NOMO-1 (cell line): ENCODE measurements around the gene FGF22.
"Not testable (repeated sequence)": the region's sequence is repeated elsewhere in the genome, so short reads cannot be mapped to it uniquely, and the experiment has no call there.

Source experiments
- DNase-seq, 2 experiments: peaks; one replicate each; lab custom pipeline; 2025; ENCODE audit not compliant: unreplicated experiment in 2 of 2; lab: John Stamatoyannopoulos, UW

FGF22 gene

GRCh38 chr19:639253-640160 lies at the start of gene FGF22:
TSS of gene FGF22 (plus strand) at chr19:639879. CDS start at chr19:639926, 47 bp downstream.
- peak; percentile 70 to 84 for DNase-seq

GRCh38 chr19:590396-590745 lies 49.3 kb upstream of the FGF22 start:
- DNase-seq, result no peak

- no peak for DNase-seq
Observed at GRCh38 chr19:590750-591098, 49.0 kb upstream of the FGF22 start.

- DNase-seq, result no peak
Observed at GRCh38 chr19:591099-591958, 48.4 kb upstream of the FGF22 start.

DNA sequence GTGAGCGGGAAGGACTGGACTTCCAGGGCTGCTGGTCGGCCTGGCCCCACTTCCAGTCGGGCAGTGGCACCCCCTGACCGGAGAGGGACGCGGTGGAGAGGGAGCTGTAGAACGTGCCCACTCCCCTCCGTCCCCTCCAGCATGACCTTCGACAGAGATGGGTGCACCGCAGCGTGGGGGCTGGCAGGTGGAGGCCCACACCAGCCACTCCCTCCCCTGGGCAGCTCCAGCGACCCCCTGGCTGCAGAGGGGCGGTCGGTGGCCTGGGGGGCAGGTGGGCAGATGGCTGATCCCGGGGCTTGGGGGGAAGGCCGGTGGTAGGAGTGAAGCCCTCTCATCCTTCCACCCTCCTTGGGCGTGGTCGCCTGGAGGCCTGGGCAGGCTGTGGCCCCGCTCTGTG lies 47.6 kb upstream of the FGF22 start:
- DNase-seq, result no peak

GRCh38 chr19:593055-593454 lies 46.6 kb upstream of the FGF22 start:
- no peak for DNase-seq

GRCh38 chr19:593505-593904 lies 46.2 kb upstream of the FGF22 start:
- no peak for DNase-seq

- DNase-seq, result no peak
Observed at GRCh38 chr19:594265-594870, 45.3 kb upstream of the FGF22 start.

GRCh38 chr19:595326-596262 lies 44.1 kb upstream of the FGF22 start:
- no peak for DNase-seq

DNA sequence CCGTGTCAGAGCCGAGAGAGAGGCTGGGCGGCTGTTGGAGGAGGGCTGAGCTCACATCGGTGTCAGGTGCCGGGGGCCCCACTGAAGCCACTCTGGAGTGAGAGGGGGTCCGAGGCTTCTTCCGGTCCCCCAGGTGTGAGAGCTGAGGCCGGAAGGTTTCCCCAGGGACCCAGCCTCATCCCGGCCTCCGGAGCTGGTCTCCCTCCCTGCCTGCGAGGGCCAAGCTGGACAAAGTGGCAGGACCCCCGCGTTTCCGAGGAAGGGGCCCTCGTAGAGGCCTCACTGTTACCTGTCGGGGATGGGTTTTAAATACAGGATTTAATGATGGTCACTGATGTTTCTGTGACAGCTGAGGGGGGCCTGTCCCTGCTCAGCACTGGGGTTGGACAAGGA lies 43.4 kb upstream of the FGF22 start:
- no peak for DNase-seq

- no peak for DNase-seq
Observed at GRCh38 chr19:597406-598315, 42.0 kb upstream of the FGF22 start.

- no peak for DNase-seq
Observed at GRCh38 chr19:601310-601709, 38.4 kb upstream of the FGF22 start.

DNA sequence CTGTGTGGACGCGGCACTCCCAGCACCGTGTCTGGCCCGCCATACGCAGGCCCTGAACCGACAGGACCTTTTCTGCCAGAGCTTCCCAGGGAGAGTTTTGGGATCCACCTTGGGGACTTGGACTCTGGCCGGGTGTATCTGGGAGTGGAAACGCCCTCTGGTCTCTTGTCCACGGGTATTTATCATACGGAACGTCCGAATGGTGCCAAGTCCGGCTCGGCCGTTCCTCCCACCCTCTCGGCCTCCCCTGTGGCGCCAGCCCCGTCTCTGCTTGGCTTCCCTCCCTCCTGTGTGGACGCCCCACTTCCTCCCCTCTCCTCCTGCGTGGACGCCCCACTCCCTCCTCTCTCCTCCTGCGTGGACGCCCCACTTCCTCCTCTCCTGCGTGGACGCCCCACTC lies 37.9 kb upstream of the FGF22 start:
- DNase-seq, result no peak

DNA sequence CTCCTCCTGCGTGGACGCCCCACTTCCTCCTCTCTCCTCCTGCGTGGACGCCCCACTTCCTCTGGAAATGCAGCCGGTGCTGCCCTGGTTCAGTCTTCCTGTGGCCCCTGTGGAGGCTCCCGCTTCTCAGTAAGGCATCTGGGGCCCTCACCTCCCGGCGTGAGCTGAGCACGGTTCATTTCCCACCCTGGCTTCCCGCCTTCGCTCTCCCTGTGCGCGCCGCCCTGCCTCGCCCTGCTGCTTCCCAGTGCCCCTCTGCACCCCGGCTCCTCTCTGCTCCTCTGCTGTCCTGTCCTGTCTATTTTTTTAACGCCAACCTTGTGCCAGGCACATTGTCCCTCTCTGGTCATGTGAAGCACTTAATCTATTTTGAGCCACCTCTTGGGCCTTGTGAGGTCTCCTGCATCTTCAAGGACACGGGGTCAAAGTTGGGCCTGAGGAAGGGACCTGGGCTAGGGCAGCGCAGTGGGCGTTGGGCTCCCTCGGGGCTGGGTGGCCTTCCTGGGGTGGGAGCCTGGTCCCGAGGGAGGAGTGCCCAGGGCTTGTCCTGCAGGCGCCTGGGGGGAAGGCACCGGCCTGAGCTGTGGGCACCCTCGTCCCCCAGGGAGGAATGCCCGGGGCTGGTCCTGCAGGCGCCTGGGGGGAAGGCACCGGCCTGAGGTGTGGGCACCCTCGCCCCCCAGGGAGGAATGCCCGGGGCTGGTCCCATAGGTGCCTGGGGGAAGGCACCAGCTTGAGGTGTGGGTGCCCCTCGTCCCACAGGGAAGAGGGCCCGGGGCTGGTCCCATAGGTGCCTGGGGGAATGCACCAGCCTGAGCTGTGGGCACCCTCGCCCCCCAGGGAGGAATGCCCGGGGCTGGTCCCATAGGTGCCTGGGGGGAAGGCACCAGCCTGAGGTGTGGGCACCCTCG lies 37.0 kb upstream of the FGF22 start:
- DNase-seq, result no peak

DNA sequence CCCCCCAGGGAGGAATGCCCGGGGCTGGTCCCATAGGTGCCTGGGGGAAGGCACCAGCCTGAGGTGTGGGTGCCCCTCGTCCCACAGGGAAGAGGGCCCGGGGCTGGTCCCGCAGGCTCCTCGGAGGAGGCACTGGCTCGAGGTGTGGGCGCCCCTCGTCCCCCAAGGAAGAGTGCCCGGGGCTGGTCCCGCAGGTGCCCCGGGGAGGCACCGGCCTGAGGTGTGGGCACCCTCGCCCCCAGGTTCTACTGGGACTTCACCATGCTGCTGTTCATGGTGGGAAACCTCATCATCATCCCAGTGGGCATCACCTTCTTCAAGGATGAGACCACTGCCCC lies 36.4 kb upstream of the FGF22 start:
- not testable (repeated sequence) for DNase-seq

DNA sequence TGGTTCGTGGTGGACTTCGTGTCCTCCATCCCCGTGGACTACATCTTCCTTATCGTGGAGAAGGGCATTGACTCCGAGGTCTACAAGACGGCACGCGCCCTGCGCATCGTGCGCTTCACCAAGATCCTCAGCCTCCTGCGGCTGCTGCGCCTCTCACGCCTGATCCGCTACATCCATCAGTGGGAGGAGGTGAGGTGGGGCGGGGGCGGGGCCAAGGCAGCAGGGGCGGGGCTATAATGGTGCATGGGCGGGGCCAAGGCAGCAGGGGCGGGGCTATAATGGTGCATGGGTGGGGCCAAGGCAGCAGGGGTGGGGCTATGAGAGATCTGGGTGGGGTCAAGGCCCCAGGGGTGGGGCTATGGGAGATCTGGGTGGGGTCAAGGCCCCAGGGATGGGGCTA lies 35.9 kb upstream of the FGF22 start:
- not testable (repeated sequence) for DNase-seq

- DNase-seq, result no peak
Observed at GRCh38 chr19:604355-604754, 35.3 kb upstream of the FGF22 start.
